ENCODE data around the gene TMEM138. TPM values are rescaled to one million over a fixed set of nuclear protein-coding genes. Genes with fewer than 3 reads are reported as not detected.
"Not testable (repeated sequence)": the region's sequence is repeated elsewhere in the genome, so short reads cannot be mapped to it uniquely, and the experiment has no call there.

TMEM138 gene
- total and polyA plus RNA-seq, 8 donors = 10.8 to 39.2 (median 14.3) TPM

DNA sequence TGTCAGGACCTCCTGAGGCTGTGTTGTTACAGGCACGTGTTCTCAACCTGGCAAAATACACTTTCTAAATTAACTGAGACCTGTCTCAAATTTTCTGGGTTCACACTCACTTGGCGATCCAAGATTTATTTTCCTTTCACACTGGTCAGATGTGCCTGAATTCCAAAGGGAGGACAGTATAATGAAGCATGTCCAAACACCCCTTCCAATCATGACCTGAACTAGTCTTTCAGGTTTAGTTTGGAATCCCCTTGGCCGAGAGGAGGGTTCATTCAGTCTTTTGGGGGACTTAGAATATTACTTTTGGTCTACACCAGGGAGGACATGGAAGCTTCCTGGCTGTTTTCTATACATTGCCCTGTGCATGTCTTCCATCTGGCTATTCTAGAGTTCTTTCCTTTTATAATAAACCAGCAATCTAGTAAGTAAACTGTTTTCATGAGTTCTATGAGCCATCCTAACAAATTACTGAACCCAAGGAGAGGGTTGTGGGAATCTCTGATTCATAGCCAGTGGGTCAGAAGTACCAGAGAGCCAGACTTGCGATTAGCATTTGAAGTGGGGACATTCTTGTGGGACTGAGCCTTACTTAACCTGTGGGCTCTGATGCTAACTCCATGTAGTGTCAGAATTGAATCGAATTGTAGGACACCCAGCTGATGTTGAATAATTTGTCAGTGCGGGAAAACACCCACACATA is 15.4 kb downstream of the TMEM138 start:
- Histone ChIP-seq H3K4me1 (no peaks in the 10 kb centered on the region), H3K27ac (no peak overlapping the region), H3K9me3 (no peaks in the 10 kb centered on the region), H3K36me3 (no peaks in the 10 kb centered on the region), H3K4me3 (no peak overlapping the region), H3K27me3 (no peaks in the 10 kb centered on the region)
- TF ChIP-seq, protein P1, sequence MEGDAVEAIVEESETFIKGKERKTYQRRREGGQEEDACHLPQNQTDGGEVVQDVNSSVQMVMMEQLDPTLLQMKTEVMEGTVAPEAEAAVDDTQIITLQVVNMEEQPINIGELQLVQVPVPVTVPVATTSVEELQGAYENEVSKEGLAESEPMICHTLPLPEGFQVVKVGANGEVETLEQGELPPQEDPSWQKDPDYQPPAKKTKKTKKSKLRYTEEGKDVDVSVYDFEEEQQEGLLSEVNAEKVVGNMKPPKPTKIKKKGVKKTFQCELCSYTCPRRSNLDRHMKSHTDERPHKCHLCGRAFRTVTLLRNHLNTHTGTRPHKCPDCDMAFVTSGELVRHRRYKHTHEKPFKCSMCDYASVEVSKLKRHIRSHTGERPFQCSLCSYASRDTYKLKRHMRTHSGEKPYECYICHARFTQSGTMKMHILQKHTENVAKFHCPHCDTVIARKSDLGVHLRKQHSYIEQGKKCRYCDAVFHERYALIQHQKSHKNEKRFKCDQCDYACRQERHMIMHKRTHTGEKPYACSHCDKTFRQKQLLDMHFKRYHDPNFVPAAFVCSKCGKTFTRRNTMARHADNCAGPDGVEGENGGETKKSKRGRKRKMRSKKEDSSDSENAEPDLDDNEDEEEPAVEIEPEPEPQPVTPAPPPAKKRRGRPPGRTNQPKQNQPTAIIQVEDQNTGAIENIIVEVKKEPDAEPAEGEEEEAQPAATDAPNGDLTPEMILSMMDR (IDR thresholded peaks at IDR 0.05) = no peak
- FAIRE-seq (no peak), DNase-seq (no peak), ATAC-seq (no peak)
- WGBS, 2 donors = 84 to 92% methylated on average over 6 of the region's 6 CpGs
- intact Hi-C loops (cut with DNase I) = no loop called here

DNA sequence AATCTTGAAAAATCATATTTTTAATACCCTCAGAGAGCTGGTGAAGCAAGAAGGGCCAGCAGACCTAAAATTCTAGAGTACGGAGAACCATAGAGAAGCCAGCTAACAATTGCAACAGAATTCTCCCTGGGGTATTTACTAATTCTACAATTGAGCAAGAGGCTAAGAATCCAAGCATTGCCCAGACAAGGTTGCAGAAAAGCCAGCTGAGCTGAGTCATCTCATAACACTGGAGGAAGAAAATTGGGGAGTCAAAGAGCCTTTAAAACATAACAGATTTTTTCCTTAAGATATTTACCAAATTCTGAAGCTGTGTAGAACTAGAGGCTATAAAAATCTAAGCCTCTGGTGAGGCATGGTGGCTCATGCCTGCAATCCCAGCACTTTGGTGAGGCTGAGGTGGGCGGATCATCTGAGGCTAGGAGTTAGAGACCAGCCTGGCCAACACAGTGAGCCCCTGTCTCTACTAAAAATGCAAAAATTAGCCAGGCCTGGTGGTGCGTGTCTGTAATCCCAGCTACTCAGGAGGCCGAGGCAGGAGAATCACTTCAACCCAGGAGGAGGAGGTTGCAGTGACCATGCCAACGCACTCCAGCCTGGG is 16.6 kb downstream of the TMEM138 start:
- DNase-seq (no peak), FAIRE-seq (no peak), ATAC-seq (peak in 3 of 4 donors; percentile 24 to 76 (median 62))
- Histone ChIP-seq H3K27ac (no peak overlapping the region), H3K36me3 (no peaks in the 10 kb centered on the region), H3K4me1 (no peaks in the 10 kb centered on the region), H3K4me3 (no peak overlapping the region), H3K9me3 (no peaks in the 10 kb centered on the region), H3K27me3 (no peaks in the 10 kb centered on the region)
- intact Hi-C loops (cut with DNase I) = no loop called here
- TF ChIP-seq, protein P1 (IDR thresholded peaks at IDR 0.05) = no peak
- 83 to 91% methylated on average over 5 of the region's 5 CpGs for WGBS, 2 donors

DNA sequence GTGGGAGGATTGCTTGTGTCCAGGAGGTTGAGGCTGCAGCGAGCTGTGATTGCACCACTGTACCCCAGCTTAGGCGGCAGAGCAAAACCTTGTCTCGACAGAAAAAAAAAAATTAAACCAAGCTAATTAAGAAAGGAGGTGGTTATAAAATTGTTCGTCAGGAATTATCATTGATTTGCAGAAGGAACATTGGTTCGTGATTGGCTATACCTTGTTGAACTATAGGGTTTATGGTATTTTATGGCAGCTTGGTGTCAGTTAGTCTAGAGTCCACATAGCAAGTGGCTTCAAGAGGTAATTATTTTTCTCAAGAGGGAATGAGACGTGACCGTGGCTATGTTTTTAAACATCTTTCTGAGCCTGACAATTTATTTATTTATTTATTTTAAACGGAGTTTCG is 18.7 kb downstream of the TMEM138 start:
- Histone ChIP-seq H3K9me3 (no peaks in the 10 kb centered on the region), H3K27me3 (no peaks in the 10 kb centered on the region), H3K4me1 (no peaks in the 10 kb centered on the region), H3K36me3 (no peaks in the 10 kb centered on the region), H3K27ac (no peak overlapping the region), H3K4me3 (no peak overlapping the region)
- intact Hi-C loops (cut with DNase I) = loop anchor here in 2 of 3 donors (5.0 to 10.0 kb wide), 2 partner anchors 44 to 126 kb away; no protein-coding TSS in a partner anchor
- TF ChIP-seq, protein P1 (IDR thresholded peaks at IDR 0.05) = no peak
- ATAC-seq (no peak), FAIRE-seq (no peak), DNase-seq (no peak)
- 88 to 93% methylated on average over 9 of the region's 9 CpGs for WGBS, 2 donors

DNA sequence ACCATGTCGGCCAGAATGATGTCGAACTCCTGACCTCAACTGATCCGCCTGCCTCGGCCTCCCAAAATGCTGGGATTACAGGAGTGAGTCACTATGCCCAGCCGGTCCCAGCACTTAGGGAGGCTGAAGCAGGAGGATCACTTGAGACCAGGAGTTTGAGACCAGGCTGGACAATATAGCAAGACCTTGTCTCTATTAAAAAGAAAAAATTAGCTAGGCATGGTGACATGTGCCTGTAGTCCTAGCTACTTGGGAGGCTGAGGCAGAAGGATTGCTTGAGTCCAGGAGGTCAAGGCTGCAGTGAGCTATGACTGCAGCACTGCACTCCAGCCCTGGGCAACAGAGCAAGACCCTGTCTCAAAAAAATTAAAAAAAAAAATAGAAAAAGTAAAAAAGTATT is 21.7 kb downstream of the TMEM138 start:
- 91 to 95% methylated on average over 5 of the region's 5 CpGs for WGBS, 2 donors

DNA sequence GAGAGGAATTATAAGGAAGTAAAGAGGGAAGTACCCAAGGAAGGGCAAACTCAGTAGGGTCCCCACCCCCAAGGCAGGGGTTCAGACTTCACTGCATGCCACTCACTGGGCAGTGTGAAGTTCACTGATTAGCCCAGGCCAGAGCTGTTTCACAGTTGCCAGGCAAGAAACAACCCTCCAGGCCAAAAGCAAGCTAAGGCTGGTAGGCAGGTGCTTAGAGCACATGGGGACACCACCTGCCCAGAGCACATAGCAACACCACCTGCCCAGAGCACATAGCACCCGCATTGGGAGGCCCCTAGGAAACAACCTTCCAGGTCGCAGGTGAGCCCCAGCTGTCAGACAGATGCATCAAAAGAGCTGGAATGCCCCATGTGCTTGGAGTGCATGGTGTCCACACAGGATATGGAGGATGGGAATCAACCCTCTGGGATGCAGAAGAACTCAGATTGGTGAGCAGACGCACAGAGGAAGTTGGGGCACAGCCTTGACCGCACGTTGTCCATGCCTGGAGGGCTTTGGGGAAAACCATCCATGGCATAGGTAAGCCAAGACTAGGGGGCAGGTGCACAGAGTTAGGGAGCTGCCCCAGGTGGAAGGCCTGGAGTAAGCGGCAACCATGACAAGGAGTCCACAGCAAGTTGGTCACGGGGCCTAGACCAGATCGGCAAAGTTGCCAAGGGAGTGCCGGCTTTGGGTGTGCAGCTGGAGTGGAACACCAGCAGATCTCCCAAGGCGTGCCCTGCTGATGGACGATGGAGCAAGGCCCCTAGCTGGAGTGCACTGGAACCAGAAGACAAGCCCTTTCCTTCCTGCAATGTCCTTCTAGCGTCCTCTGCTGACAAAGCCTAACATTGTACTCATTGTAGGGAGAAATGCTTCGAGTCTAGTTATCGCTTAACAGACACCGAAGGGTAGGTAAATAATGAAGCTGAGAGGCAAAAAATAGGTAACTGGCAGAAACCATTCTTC is 22.4 kb downstream of the TMEM138 start:
- intact Hi-C loops (cut with DNase I) = loop anchor here in 2 of 3 donors (5.0 to 10.0 kb wide), 2 partner anchors 47 to 130 kb away; no protein-coding TSS in a partner anchor
- Histone ChIP-seq H3K4me3 (no peak overlapping the region), H3K27ac (no peak overlapping the region), H3K36me3 (no peaks in the 10 kb centered on the region), H3K27me3 (no peaks in the 10 kb centered on the region), H3K9me3 (no peaks in the 10 kb centered on the region), H3K4me1 (no peaks in the 10 kb centered on the region)
- ATAC-seq = peak; percentile 16 to 49 (median 20)
- TF ChIP-seq, protein P1 (IDR thresholded peaks at IDR 0.05) = no peak
- WGBS, 2 donors = 66 to 72% methylated on average over 15 of the region's 15 CpGs
- no peak for FAIRE-seq
- no peak for DNase-seq

More for the DNA sequence above, 21.7 kb downstream of the TMEM138 start:
- not testable (repeated sequence) for H3K4me3 ChIP-seq, H3K36me3 ChIP-seq, H3K4me1 ChIP-seq, H3K27me3 ChIP-seq, H3K9me3 ChIP-seq, DNase-seq, FAIRE-seq, H3K27ac ChIP-seq, ATAC-seq
- intact Hi-C loops (cut with DNase I) = loop anchor here in 2 of 3 donors (5.0 to 10.0 kb wide), 2 partner anchors 47 to 129 kb away; no protein-coding TSS in a partner anchor
